HepG2 (cell line): ENCODE results near the gene TTC9. TPM values are rescaled to one million over a fixed set of nuclear protein-coding genes. Genes with fewer than 3 reads are reported as not detected.

Experiments used
- ATAC-seq: fragments of 200-7000 bp; cut with Tn5 transposase; 3 replicates; pipeline ENCODE4 v1.9.1; 2020; ENCODE audit warnings: mild to moderate bottlenecking, moderate library complexity
- BruUV-seq: library from RNA; stranded (reverse); fragments of 400-500 nt; replicated peaks from 2 replicates; lab custom pipeline; 2021; lab: Mats Ljungman, UMichigan
- CTCF ChIA-PET: fragments of 300-600 bp; formaldehyde crosslinking; extraction: SDS; loops from one replicate; lab custom pipeline; 2021; ENCODE audit warnings: low total read pairs, inconsistent platforms, low intra/inter-chr PET ratio; lab: Yijun Ruan, JAX
- POLR2A ChIA-PET: fragments of 350-600 bp; sonication (Branson Sonifier 250); formaldehyde crosslinking; loops from one replicate; lab custom pipeline; 2020; ENCODE audit warnings: antibody characterized with exemption, inconsistent platforms; lab: Yijun Ruan, JAX
- DNase-seq: peaks from one replicate; pipeline ENCODE4 v3.0.0-alpha.2; 2015; ENCODE audit warnings: low spot score
- FAIRE-seq: peaks from 3 replicates; lab custom pipeline; 2011; peaks lifted over from hg19 to GRCh38; lab: Jason Lieb, UNC
- H2AFZ ChIP-seq: one replicate; pipeline ENCODE4 v1.6.1; 2011; ENCODE audit warnings: low read length, inconsistent platforms
- H3K27ac ChIP-seq: fragments of 300-600 bp; 3 replicates; pipeline ENCODE4 v1.8.0; 2011; ENCODE audit warnings: mixed run types, mild to moderate bottlenecking, mixed read lengths, low read length, inconsistent platforms; ENCODE audit not compliant: insufficient read depth; ENCODE audit errors: extremely low read length
- H3K27me3 ChIP-seq, 2 experiments: fragments of 200-600 bp in 1 of 2; 2 replicates in 1 of 2; 3 replicates in 1 of 2; pipeline versions ENCODE4 v1.6.0 to v1.8.0; 2011; ENCODE audit warnings: low read length in 2 of 2, mild to moderate bottlenecking in 2 of 2, moderate library complexity in 2 of 2, inconsistent platforms in 1 of 2; ENCODE audit not compliant: insufficient read depth in 2 of 2, control insufficient read depth in 1 of 2
- H3K36me3 ChIP-seq, 2 experiments: fragments of 200-600 bp in 1 of 2; replicated peaks in 1 of 2; 2 replicates in 1 of 2; 3 replicates in 1 of 2; pipeline versions ENCODE4 v1.5.1 to v1.8.0; 2011; ENCODE audit warnings: low read length in 2 of 2, inconsistent platforms in 1 of 2; ENCODE audit not compliant: insufficient read depth in 2 of 2, control insufficient read depth in 1 of 2
- H3K4me1 ChIP-seq: 2 replicates; pipeline ENCODE4 v1.5.1; 2012; ENCODE audit warnings: low read length, inconsistent platforms; ENCODE audit not compliant: insufficient read depth
- H3K4me2 ChIP-seq: 2 replicates; pipeline ENCODE4 v1.6.0; 2011; ENCODE audit warnings: low read depth, low read length, inconsistent platforms
- H3K4me3 ChIP-seq, 3 experiments: fragments of 200-600 bp in 1 of 3; sonication (generic), shearing (Covaris generic) in 1 of 3; replicated peaks in 1 of 3; 2 replicates each; pipeline ENCODE4 v1.5.1; 2011 to 2016; ENCODE audit warnings: low read length in 3 of 3, inconsistent platforms in 2 of 3, low read depth in 2 of 3, mild to moderate bottlenecking in 2 of 3, control low read depth in 1 of 3, mixed read lengths in 1 of 3; ENCODE audit not compliant: insufficient read depth in 1 of 3
- H3K79me2 ChIP-seq: one replicate; pipeline ENCODE4 v1.6.1; 2011; ENCODE audit warnings: low read length, inconsistent platforms; ENCODE audit not compliant: insufficient read depth
- H3K9ac ChIP-seq: 2 replicates; pipeline ENCODE4 v1.6.0; 2011; ENCODE audit warnings: mild to moderate bottlenecking, low read depth, low read length, inconsistent platforms; ENCODE audit not compliant: insufficient read depth
- H3K9me3 ChIP-seq: 2 replicates; pipeline ENCODE4 v1.5.1; 2012; ENCODE audit warnings: mild to moderate bottlenecking, low read length
- H4K20me1 ChIP-seq: 2 replicates; pipeline ENCODE4 v1.6.0; 2011; ENCODE audit warnings: inconsistent platforms, mild to moderate bottlenecking, low read length, moderate library complexity; ENCODE audit not compliant: insufficient read depth
- RAD51 ChIP-seq: fragments of 450-650 bp; IDR thresholded peaks from 2 replicates; pipeline ENCODE4 v1.6.1; 2016; ENCODE audit warnings: borderline replicate concordance
- SP140L ChIP-seq: sonication (generic); formaldehyde crosslinking; IDR thresholded peaks from 2 replicates; pipeline ENCODE4 v1.4.0; 2020; ENCODE audit warnings: missing genetic modification reagents, borderline replicate concordance
- SP4 ChIP-seq: sonication (generic); formaldehyde crosslinking; IDR thresholded peaks from 2 replicates; pipeline ENCODE4 v1.8.1; 2023; ENCODE audit warnings: mild to moderate bottlenecking, missing genetic modification reagents
- ZBTB34 ChIP-seq: sonication (generic); formaldehyde crosslinking; IDR thresholded peaks from 2 replicates; pipeline ENCODE4 v1.8.0; 2022; ENCODE audit warnings: mild to moderate bottlenecking, missing genetic modification reagents
- ZNF232 ChIP-seq: sonication (generic); formaldehyde crosslinking; IDR thresholded peaks from 2 replicates; pipeline ENCODE4 v1.4.0; 2020; ENCODE audit warnings: missing genetic modification reagents, borderline replicate concordance
- ZNF333 ChIP-seq: sonication (generic); formaldehyde crosslinking; IDR thresholded peaks from 2 replicates; pipeline ENCODE4 v1.4.0; 2020; ENCODE audit warnings: mild to moderate bottlenecking, missing genetic modification reagents, borderline replicate concordance
- WGBS: methylation state at CpG from one replicate; pipeline ENCODE4 v1.1.6; 2017; ENCODE audit warnings: low lambda C conversion rate; 5-methylcytosine and 5-hydroxymethylcytosine counted together
- in situ Hi-C: cut with HindIII; loops from 2 replicates; pipeline ENCODE4 v1.10.0; 2017; ENCODE audit warnings: low pct_unique_long_range_greater_than_20kb; ENCODE audit not compliant: extremely low pct_ligation_motif_present
- intact Hi-C: fragments of 100-400 bp; cut with micrococcal nuclease; formaldehyde crosslinking; loops from one replicate; pipeline ENCODE4 v1.10.0; 2022; ENCODE audit not compliant: unreplicated experiment
- polyA plus RNA-seq, 8 experiments: library from polyadenylated mRNA; depleted of rRNA in 3 of 8; stranded (reverse) in 7 of 8; unstranded in 1 of 8; fragments of >200 nt; fragmentation: Illumina TruSeq in 4 of 8; extraction: Trizol in 4 of 8; gene quantifications; 2 replicates each; pipeline versions ENCODE4 v1.2.1 to v1.2.3, GENCODE V29; 2011 to 2016; ENCODE audit warnings: low read depth in 4 of 8, missing spikeins in 1 of 8, mixed read lengths in 1 of 8; ENCODE audit not compliant: insufficient read depth in 1 of 8
- total RNA-seq, 5 experiments: library from RNA; depleted of rRNA; stranded (reverse); fragments of >200 nt; fragmentation: Illumina TruSeq; extraction: Trizol; gene quantifications; 2 replicates each; pipeline ENCODE4 v1.2.3, GENCODE V29; 2016; ENCODE audit warnings: low read depth in 1 of 5
- TF ChIP-seq, protein P1 (sequence below): sonication (generic); formaldehyde crosslinking; IDR thresholded peaks from 2 replicates; pipeline ENCODE4 v1.9.0; 2021; ENCODE audit warnings: missing genetic modification reagents, mild to moderate bottlenecking, borderline replicate concordance
- TF ChIP-seq, protein P2 (sequence below): sonication (generic); formaldehyde crosslinking; IDR thresholded peaks from 2 replicates; pipeline ENCODE4 v1.8.0; 2022; ENCODE audit warnings: missing genetic modification reagents, mild to moderate bottlenecking, borderline replicate concordance

The TTC9 gene
- total and polyA plus RNA-seq, 2 of the 13 experiments (the other 11 are each of a cell fraction or from before 2014, with no cell fraction given) = 0.13 to 0.30 TPM

- no peak overlapping the region for H3K4me2 ChIP-seq
- in situ Hi-C loops (no loop called here), intact Hi-C loops (no loop called here)
- H2AFZ ChIP-seq = no peak overlapping the region
- TF ChIP-seq RAD51 (no peak), ZNF232 (no peak), SP140L (CRISPR knock-in tag) (no peak), ZNF333 (CRISPR knock-in tag) (no peak), SP4 (CRISPR knock-in tag) (no peak), ZBTB34 (CRISPR knock-in tag) (no peak)
- TF ChIP-seq, protein P1, sequence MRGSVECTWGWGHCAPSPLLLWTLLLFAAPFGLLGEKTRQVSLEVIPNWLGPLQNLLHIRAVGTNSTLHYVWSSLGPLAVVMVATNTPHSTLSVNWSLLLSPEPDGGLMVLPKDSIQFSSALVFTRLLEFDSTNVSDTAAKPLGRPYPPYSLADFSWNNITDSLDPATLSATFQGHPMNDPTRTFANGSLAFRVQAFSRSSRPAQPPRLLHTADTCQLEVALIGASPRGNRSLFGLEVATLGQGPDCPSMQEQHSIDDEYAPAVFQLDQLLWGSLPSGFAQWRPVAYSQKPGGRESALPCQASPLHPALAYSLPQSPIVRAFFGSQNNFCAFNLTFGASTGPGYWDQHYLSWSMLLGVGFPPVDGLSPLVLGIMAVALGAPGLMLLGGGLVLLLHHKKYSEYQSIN (CRISPR knock-in tag) = no peak
- TF ChIP-seq, protein P2, sequence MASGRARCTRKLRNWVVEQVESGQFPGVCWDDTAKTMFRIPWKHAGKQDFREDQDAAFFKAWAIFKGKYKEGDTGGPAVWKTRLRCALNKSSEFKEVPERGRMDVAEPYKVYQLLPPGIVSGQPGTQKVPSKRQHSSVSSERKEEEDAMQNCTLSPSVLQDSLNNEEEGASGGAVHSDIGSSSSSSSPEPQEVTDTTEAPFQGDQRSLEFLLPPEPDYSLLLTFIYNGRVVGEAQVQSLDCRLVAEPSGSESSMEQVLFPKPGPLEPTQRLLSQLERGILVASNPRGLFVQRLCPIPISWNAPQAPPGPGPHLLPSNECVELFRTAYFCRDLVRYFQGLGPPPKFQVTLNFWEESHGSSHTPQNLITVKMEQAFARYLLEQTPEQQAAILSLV (CRISPR knock-in tag) = no peak
- ChIA-PET POLR2A (no interaction called here), CTCF (no interaction called here)
- no peaks in the 10 kb centered on the region for H3K36me3 ChIP-seq
- FAIRE-seq (no peak), DNase-seq (no peak), ATAC-seq (no peak)
- no peak overlapping the region for H3K9ac ChIP-seq
- no peak overlapping the region for H3K27ac ChIP-seq
- BruUV-seq = no TSS peak
- H4K20me1 ChIP-seq = no peaks in the 10 kb centered on the region
- no peaks in the 10 kb centered on the region for H3K4me1 ChIP-seq
- H3K79me2 ChIP-seq = no peaks in the 10 kb centered on the region
- H3K27me3 ChIP-seq = no peaks in the 10 kb centered on the region
- 32% methylated on average over 1 of the region's 1 CpG for WGBS
- no peak overlapping the region for H3K4me3 ChIP-seq
- H3K9me3 ChIP-seq = no peaks in the 10 kb centered on the region
Measured at GRCh38 chr14:70666361-70666686, 24.6 kb downstream of the TTC9 start.
